Smooth muscle cell (in vitro differentiated cells): ENCODE measurements around the gene MTMR12. TPM values are rescaled to one million over a fixed set of nuclear protein-coding genes. Genes with fewer than 3 reads are reported as not detected.

Experiments
- DNase-seq: peaks from one replicate; lab custom pipeline; 2025; ENCODE audit not compliant: unreplicated experiment; lab: John Stamatoyannopoulos, UW
- H2AFZ ChIP-seq: fragments of 200-600 bp; sonication (generic); 2 replicates; pipeline ENCODE4 v1.6.0; 2016; ENCODE audit warnings: antibody characterized with exemption, low read depth, mild to moderate bottlenecking
- H3F3A ChIP-seq: fragments of 200-600 bp; sonication (generic); 2 replicates; pipeline ENCODE4 v1.6.0; 2017; ENCODE audit warnings: antibody characterized with exemption, low read depth
- H3K27ac ChIP-seq: fragments of 200-600 bp; sonication (generic); 2 replicates; pipeline ENCODE4 v1.5.1; 2016; ENCODE audit warnings: low read depth, mild to moderate bottlenecking
- H3K27me3 ChIP-seq: fragments of 200-600 bp; sonication (generic); 2 replicates; pipeline ENCODE4 v1.6.1; 2016; ENCODE audit warnings: low read depth, mild to moderate bottlenecking
- H3K36me3 ChIP-seq: fragments of 200-600 bp; sonication (generic); 2 replicates; pipeline ENCODE4 v1.5.1; 2016; ENCODE audit warnings: low read depth
- H3K4me1 ChIP-seq: fragments of 200-600 bp; sonication (generic); 2 replicates; pipeline ENCODE4 v1.5.1; 2016; ENCODE audit warnings: low read depth
- H3K4me2 ChIP-seq: fragments of 200-600 bp; sonication (generic); 2 replicates; pipeline ENCODE4 v1.6.0; 2016; ENCODE audit warnings: mild to moderate bottlenecking
- H3K4me3 ChIP-seq: fragments of 200-600 bp; sonication (generic); 2 replicates; pipeline ENCODE4 v1.5.1; 2016; ENCODE audit warnings: mild to moderate bottlenecking
- H3K79me2 ChIP-seq: fragments of 200-600 bp; sonication (generic); 2 replicates; pipeline ENCODE4 v1.6.0; 2016; ENCODE audit warnings: low read depth, mild to moderate bottlenecking
- H3K9ac ChIP-seq: fragments of 200-600 bp; sonication (generic); 2 replicates; pipeline ENCODE4 v1.6.0; 2016; ENCODE audit warnings: low read depth
- H3K9me3 ChIP-seq: fragments of 200-600 bp; sonication (generic); replicated peaks from 2 replicates; pipeline ENCODE4 v1.5.1; 2016; ENCODE audit warnings: low read depth
- H4K20me1 ChIP-seq: fragments of 200-600 bp; sonication (generic); 2 replicates; pipeline ENCODE4 v1.6.0; 2016; ENCODE audit warnings: low read depth
- CTCF ChIP-seq: fragments of 200-600 bp; sonication (generic); IDR thresholded peaks from 2 replicates; pipeline ENCODE4 v1.5.1; 2017; ENCODE audit warnings: borderline replicate concordance, mild to moderate bottlenecking, antibody characterized with exemption; ENCODE audit not compliant: insufficient read depth, poor library complexity, severe bottlenecking
- WGBS: methylation state at CpG from one replicate; pipeline ENCODE4 v1.1.7; 2016; ENCODE audit warnings: low lambda C conversion rate; 5-methylcytosine and 5-hydroxymethylcytosine counted together
- polyA plus RNA-seq: library from polyadenylated mRNA; unstranded; fragments of >200 nt; fragmentation: Nextera tagmentation; extraction: Ambion mirVana; gene quantifications from 2 replicates; pipeline ENCODE4 v1.2.1, GENCODE V29; 2016
- total RNA-seq: library from RNA; depleted of rRNA; stranded (reverse); fragments of >200 nt; gene quantifications from 2 replicates; pipeline ENCODE4 v1.2.3, GENCODE V29; 2014

Gene MTMR12
- total and polyA plus RNA-seq, 2 experiments from 2014 or later = 4.4 to 8.6 TPM

GRCh38 chr5:32270946-32271345, 41.8 kb downstream of the MTMR12 start:
- 91% methylated on average over 1 of the region's 1 CpG for WGBS
- no peak overlapping the region for H2AFZ ChIP-seq
- peaks cover 11% of the 10 kb centered on the region for H3K36me3 ChIP-seq
- no peak overlapping the region for H3K27ac ChIP-seq
- no peak for TF ChIP-seq CTCF
- H3F3A ChIP-seq = no peaks in the 10 kb centered on the region
- no peak overlapping the region for H3K9ac ChIP-seq
- H3K4me1 ChIP-seq = peaks cover 13% of the 10 kb centered on the region
- DNase-seq = no peak
- no peak overlapping the region for H3K4me3 ChIP-seq
- no peaks in the 10 kb centered on the region for H3K79me2 ChIP-seq
- H3K4me2 ChIP-seq = no peak overlapping the region
- no peaks in the 10 kb centered on the region for H3K27me3 ChIP-seq
- no peaks in the 10 kb centered on the region for H3K9me3 ChIP-seq
- no peaks in the 10 kb centered on the region for H4K20me1 ChIP-seq

GRCh38 chr5:32270178-32270577, 42.6 kb downstream of the MTMR12 start:
- no peak for DNase-seq
- TF ChIP-seq CTCF = no peak
- 95% methylated on average over 4 of the region's 4 CpGs for WGBS

GRCh38 chr5:32265902-32266301, 46.8 kb downstream of the MTMR12 start:
- no peak for DNase-seq
- Histone ChIP-seq H3K36me3 (peaks cover 7% of the 10 kb centered on the region), H3F3A (no peaks in the 10 kb centered on the region), H3K4me2 (no peak overlapping the region), H3K4me3 (no peak overlapping the region), H3K79me2 (no peaks in the 10 kb centered on the region), H4K20me1 (no peaks in the 10 kb centered on the region), H3K9me3 (no peaks in the 10 kb centered on the region), H3K27ac (no peak overlapping the region), H3K27me3 (no peaks in the 10 kb centered on the region), H2AFZ (no peak overlapping the region), H3K4me1 (no peaks in the 10 kb centered on the region), H3K9ac (no peak overlapping the region)
- WGBS = 90% methylated on average over 6 of the region's 6 CpGs
- no peak for TF ChIP-seq CTCF

More at GRCh38 chr5:32270178-32270577, 42.6 kb downstream of the MTMR12 start:
- H3K4me3 ChIP-seq = no peak overlapping the region
- H3K4me1 ChIP-seq = peaks cover 5% of the 10 kb centered on the region
- H3K27me3 ChIP-seq = no peaks in the 10 kb centered on the region
- no peaks in the 10 kb centered on the region for H4K20me1 ChIP-seq
- H3K9ac ChIP-seq = no peak overlapping the region
- H2AFZ ChIP-seq = no peak overlapping the region
- no peak overlapping the region for H3K27ac ChIP-seq
- H3K79me2 ChIP-seq = no peaks in the 10 kb centered on the region
- peaks cover 11% of the 10 kb centered on the region for H3K36me3 ChIP-seq
- no peaks in the 10 kb centered on the region for H3K9me3 ChIP-seq
- no peaks in the 10 kb centered on the region for H3F3A ChIP-seq
- H3K4me2 ChIP-seq = no peak overlapping the region

- Histone ChIP-seq H3K27me3 (no peaks in the 10 kb centered on the region), H3K4me2 (no peak overlapping the region), H3K36me3 (peaks cover 7% of the 10 kb centered on the region), H4K20me1 (no peaks in the 10 kb centered on the region), H3F3A (no peaks in the 10 kb centered on the region), H3K9me3 (no peaks in the 10 kb centered on the region), H3K9ac (no peak overlapping the region), H3K4me3 (no peak overlapping the region), H3K27ac (no peak overlapping the region), H2AFZ (no peak overlapping the region), H3K4me1 (no peaks in the 10 kb centered on the region), H3K79me2 (no peaks in the 10 kb centered on the region)
- DNase-seq = no peak
- 96% methylated on average over 4 of the region's 4 CpGs for WGBS
- TF ChIP-seq CTCF = no peak
These were observed 47.7 kb downstream of the MTMR12 start for GRCh38 chr5:32264957-32265572.
